Colonic mucosa (tissue), 4 donors: ENCODE results near the gene FILIP1. TPM values are rescaled to one million over a fixed set of nuclear protein-coding genes. Genes with fewer than 3 reads are reported as not detected.
A peak's percentile ranks its signal among the peaks of the same experiment; 100 is the strongest.

Experiments used
- DNase-seq: peaks from one replicate; pipeline ENCODE4 v3.0.0-alpha.2; 2020
- H3K27ac ChIP-seq: fragments of 200-600 bp; one replicate; pipeline ENCODE4 v1.8.0; 2021
- H3K27me3 ChIP-seq: fragments of 200-600 bp; one replicate; pipeline ENCODE4 v1.8.0; 2021
- H3K36me3 ChIP-seq: fragments of 200-600 bp; one replicate; pipeline ENCODE4 v1.8.0; 2021
- H3K4me1 ChIP-seq: fragments of 200-600 bp; one replicate; pipeline ENCODE4 v1.8.0; 2021; ENCODE audit warnings: mild to moderate bottlenecking
- H3K4me3 ChIP-seq: fragments of 200-600 bp; one replicate; pipeline ENCODE4 v1.8.0; 2021
- H3K9ac ChIP-seq, 2 donors: one replicate each; pipeline ENCODE4 v1.7.0; 2013; ENCODE audit warnings: control low read depth in 2 of 2, low read depth in 2 of 2, low read length in 2 of 2
- H3K9me3 ChIP-seq: fragments of 200-600 bp; one replicate; pipeline ENCODE4 v1.8.0; 2021
- CTCF ChIP-seq: fragments of 200-600 bp; IDR thresholded peaks from one replicate; pipeline ENCODE4 v1.8.0; 2022; ENCODE audit warnings: antibody characterized with exemption, mild to moderate bottlenecking
- intact Hi-C: fragments of 100-400 bp; cut with DNase I; formaldehyde crosslinking; loops from one replicate; pipeline ENCODE4 v1.14.1; 2022
- total RNA-seq, 2 donors: library from RNA; stranded (reverse); fragmentation: NEBNext Ultra II Directional in 1 of 2; extraction: Animal tissue kit (Norgen Biotek cat#: 25700) in 1 of 2; gene quantifications; one replicate each; pipeline ENCODE4 v1.2.1, GENCODE V29; 2021
- donor health status: healthy.
- donor health status: DM: no; HTN: no; CAD: no.
- donor health status: DM: no; HTN: no; CAD: no.

FILIP1 gene
- total RNA-seq, 2 donors from 2014 or later: 0.57 to 6.5 TPM

DNA sequence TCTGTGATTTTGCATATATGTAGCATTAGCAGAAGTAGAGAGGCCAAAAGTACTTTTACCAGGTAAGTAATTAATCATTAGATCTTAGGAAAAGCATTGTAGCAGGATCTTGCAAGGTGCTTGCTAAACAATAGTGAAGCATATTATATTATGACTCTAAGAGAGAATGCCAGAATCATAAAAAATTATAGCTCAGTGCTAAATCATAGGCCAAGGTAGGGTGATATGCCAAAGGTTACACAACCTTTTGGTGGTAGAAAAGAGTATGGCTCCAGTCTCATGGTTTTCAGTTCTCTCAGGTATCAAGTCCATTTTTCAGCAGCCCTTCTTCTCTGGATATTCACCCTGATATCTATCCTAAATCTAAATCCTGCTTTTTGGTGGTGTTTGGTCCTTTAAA, 192.1 kb downstream of the FILIP1 start:
- intact Hi-C loops: no loop called here
- no peak overlapping the region for H3K4me3 ChIP-seq
- H3K4me1 ChIP-seq: no peaks in the 10 kb centered on the region
- no peak for TF ChIP-seq CTCF
- H3K36me3 ChIP-seq: no peaks in the 10 kb centered on the region
- H3K27me3 ChIP-seq: no peaks in the 10 kb centered on the region
- H3K9ac ChIP-seq: no peak overlapping the region
- DNase-seq: no peak
- H3K9me3 ChIP-seq: no peaks in the 10 kb centered on the region
- no peak overlapping the region for H3K27ac ChIP-seq

GRCh38 chr6:75301088-75301487, 192.5 kb downstream of the FILIP1 start:
- H3K27me3 ChIP-seq: no peaks in the 10 kb centered on the region
- no peaks in the 10 kb centered on the region for H3K4me1 ChIP-seq
- H3K4me3 ChIP-seq: no peak overlapping the region
- H3K36me3 ChIP-seq: no peaks in the 10 kb centered on the region
- no peaks in the 10 kb centered on the region for H3K9me3 ChIP-seq
- H3K27ac ChIP-seq: no peak overlapping the region
- no peak overlapping the region for H3K9ac ChIP-seq
- no peak for DNase-seq
- intact Hi-C loops: no loop called here
- TF ChIP-seq CTCF: no peak

DNA sequence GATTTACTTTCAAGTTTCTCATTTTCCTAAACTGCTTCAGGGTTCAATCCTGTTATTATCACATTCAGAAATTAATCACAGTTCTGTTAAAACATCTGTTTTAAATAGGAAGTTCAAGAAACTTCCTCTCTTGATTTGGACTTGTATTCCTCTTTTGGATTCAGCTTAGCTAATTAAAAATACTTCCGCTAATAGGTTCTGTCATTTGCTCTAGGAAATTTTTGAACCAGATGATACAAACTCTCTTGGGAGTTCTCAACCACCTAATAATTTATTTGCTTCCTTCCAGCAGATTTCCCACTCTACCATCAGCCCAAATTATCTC, 193.1 kb downstream of the FILIP1 start:
- no peak for DNase-seq
- Histone ChIP-seq H3K4me3 (no peak overlapping the region), H3K27me3 (no peaks in the 10 kb centered on the region), H3K27ac (no peak overlapping the region), H3K36me3 (no peaks in the 10 kb centered on the region), H3K9ac (no peak overlapping the region), H3K4me1 (no peaks in the 10 kb centered on the region), H3K9me3 (no peaks in the 10 kb centered on the region)
- intact Hi-C loops: no loop called here
- TF ChIP-seq CTCF: no peak

DNA sequence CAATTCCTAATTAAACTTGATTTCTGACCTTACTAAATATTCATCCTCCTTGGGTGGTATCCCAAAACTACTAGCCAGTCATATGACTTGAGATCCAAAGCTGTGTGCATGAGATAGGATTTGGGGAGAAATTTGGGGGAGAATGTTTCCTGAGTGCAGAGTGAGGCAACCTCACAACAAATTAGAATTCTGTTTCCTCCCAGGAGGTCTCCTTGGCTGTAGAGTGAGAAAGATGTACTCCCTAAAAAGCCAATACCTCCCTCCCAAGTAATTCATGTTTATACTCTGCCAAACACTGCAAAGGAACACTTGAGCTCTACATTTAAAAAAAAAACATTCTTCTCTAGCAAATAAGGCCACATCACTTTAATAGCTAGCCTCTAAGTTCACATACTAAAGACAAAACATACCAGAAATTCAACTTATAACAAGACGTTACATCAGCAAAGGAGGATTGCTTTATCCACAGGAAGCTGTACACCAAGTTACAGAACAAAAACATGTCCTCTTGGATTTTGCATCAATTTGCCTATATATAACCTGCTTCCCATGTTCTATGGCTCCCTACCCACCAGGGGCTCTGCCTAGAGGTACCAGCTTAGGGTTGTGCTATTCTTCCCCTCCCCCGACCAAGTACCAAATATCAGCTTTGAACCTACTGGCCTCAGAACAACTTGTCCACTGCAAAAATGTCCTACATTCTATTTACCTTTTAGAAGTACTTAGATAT, 193.6 kb downstream of the FILIP1 start:
- no peak for DNase-seq
- no peak overlapping the region for H3K9ac ChIP-seq
- no peaks in the 10 kb centered on the region for H3K4me1 ChIP-seq
- H3K27ac ChIP-seq: no peak overlapping the region
- intact Hi-C loops: no loop called here
- no peaks in the 10 kb centered on the region for H3K27me3 ChIP-seq
- H3K36me3 ChIP-seq: no peaks in the 10 kb centered on the region
- H3K9me3 ChIP-seq: no peaks in the 10 kb centered on the region
- TF ChIP-seq CTCF: no peak
- H3K4me3 ChIP-seq: no peak overlapping the region

GRCh38 chr6:75296811-75297779, 196.5 kb downstream of the FILIP1 start:
- H3K4me1 ChIP-seq: no peaks in the 10 kb centered on the region
- no peak for DNase-seq
- no peak overlapping the region for H3K27ac ChIP-seq
- peak; percentile 57 for TF ChIP-seq CTCF
- H3K27me3 ChIP-seq: no peaks in the 10 kb centered on the region
- H3K9me3 ChIP-seq: no peaks in the 10 kb centered on the region
- H3K36me3 ChIP-seq: no peaks in the 10 kb centered on the region
- no peak overlapping the region for H3K9ac ChIP-seq
- intact Hi-C loops: loop anchor here (2.0 kb wide), 1 partner anchor 228 kb away; no protein-coding TSS in a partner anchor
- H3K4me3 ChIP-seq: no peak overlapping the region
